GM12865 (cell line): Measurements from ENCODE around the gene EPDR1.
A peak's percentile ranks its signal among the peaks of the same experiment; 100 is the strongest.

Experiments used
- DNase-seq: peaks from one replicate; pipeline ENCODE4 v3.0.0; 2010; ENCODE audit warnings: low read depth
- H3K4me3 ChIP-seq: 2 replicates; pipeline ENCODE4 v1.5.1; 2011; ENCODE audit warnings: mild to moderate bottlenecking, low read depth, low read length, control low read depth
- TF ChIP-seq, protein P1 (sequence below): IDR thresholded peaks from 2 replicates; pipeline ENCODE4 v1.5.1; 2011; ENCODE audit warnings: low read length, control low read depth, low read depth, inconsistent platforms; ENCODE audit not compliant: insufficient read depth; ENCODE audit errors: missing control alignments

The EPDR1 gene

DNA sequence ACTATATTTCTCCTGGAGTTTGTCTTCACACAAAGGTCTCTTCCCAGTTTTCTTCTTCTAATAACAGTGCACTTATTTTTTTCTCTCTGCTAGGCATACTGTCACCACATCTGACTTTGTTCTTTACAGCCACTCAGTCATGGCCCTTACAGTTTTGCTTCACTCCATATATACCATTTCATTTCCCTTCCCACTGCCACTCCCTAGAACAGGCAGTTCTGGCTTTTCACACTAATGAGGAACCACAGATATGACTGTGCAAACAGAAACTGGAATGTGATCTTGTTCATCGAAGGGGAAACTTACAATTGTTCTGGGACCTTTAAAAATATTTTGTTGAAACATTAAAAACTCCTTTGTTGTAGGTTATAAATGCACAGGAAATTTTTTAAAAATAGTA lies 67.3 kb downstream of the EPDR1 start:
- DNase-seq, result peak; percentile 18
- TF ChIP-seq, protein P1, sequence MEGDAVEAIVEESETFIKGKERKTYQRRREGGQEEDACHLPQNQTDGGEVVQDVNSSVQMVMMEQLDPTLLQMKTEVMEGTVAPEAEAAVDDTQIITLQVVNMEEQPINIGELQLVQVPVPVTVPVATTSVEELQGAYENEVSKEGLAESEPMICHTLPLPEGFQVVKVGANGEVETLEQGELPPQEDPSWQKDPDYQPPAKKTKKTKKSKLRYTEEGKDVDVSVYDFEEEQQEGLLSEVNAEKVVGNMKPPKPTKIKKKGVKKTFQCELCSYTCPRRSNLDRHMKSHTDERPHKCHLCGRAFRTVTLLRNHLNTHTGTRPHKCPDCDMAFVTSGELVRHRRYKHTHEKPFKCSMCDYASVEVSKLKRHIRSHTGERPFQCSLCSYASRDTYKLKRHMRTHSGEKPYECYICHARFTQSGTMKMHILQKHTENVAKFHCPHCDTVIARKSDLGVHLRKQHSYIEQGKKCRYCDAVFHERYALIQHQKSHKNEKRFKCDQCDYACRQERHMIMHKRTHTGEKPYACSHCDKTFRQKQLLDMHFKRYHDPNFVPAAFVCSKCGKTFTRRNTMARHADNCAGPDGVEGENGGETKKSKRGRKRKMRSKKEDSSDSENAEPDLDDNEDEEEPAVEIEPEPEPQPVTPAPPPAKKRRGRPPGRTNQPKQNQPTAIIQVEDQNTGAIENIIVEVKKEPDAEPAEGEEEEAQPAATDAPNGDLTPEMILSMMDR, result no peak
- H3K4me3 ChIP-seq, result no peak overlapping the region

DNA sequence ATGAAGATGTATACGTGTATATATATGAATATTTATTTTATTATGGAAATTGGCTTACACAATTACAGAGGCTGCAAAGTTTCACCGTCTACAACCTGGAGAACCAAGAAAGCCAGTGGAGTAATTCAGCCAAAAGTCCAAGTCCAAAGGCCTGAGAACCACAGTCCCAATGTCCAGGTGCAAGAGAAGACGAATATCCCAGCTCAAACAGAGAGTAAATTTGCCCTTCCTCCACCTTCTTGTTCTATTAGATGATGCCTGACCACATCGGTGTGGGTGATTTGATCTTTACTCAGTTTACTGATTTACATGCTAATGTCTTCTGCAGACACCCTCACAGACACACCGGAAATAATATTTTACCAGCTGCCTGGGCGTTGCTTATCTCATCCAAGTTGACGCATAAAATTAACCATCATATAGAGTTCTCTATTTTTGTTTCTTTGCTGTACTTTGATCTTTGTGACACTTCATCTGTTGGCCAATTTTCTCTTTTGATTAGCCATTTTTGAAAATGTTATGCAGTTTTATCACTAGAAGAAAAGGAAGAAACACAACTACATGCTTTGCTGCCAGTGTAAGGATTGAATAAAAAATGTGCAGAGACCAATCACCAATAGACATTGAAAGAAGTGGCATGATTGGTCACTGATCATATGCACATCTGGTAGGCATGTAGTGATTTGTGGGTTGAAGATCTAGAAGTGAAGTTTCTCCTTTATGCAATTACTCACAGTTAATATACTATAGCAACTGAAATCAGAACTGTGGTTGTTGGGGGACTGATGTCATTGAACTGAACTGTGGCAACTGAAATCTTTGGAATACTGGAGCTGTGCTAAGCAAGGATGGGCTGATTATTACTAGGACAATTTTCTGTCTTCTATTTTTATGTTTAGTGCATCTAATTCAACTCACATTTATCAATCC lies 68.5 kb downstream of the EPDR1 start:
- H3K4me3 ChIP-seq, result no peak overlapping the region
- no peak for DNase-seq
- TF ChIP-seq, protein P1, result no peak

DNA sequence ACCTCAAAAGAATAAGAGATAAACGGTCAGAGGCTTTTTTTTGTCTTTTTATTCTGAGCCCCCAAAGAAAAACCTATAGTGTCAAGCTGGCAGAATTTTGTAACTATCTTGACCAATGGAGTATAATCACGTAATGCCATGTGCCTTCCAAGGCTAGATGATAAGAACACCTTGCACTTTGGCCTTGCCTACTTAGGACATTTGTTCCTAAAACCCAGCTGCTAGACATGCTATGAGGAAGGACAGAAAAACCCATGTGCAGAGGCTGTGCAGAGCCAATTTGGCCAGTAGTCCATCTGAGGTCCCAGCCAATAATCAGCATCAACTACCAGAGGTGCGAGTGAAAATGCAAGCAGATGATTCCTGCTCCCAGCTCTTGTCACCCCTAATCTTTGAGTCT lies 69.9 kb downstream of the EPDR1 start:
- TF ChIP-seq, protein P1, result no peak
- DNase-seq, result no peak
- no peak overlapping the region for H3K4me3 ChIP-seq

DNA sequence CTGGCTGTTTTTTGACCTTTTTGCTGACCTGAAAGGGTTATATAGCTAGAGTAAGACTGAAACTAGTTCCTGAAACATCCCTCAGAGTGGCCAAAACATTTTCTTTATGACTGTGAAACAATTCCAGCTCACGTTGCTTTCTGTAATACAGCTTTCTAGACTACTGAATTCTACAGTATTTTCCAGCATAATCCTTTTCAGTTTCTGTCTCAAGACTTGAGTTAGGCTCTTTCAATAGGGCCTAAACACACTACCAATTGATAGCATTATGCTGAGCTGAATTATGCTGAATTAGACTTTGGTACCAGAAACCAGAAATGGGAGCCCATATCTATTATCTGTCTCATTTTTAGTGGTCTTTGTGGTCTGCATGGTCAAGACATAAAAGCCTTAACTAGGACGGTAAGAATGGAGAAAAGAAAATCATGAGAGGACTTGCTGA lies 72.6 kb downstream of the EPDR1 start:
- DNase-seq, result peak; percentile 57
- TF ChIP-seq, protein P1, result no peak
- no peak overlapping the region for H3K4me3 ChIP-seq

DNA sequence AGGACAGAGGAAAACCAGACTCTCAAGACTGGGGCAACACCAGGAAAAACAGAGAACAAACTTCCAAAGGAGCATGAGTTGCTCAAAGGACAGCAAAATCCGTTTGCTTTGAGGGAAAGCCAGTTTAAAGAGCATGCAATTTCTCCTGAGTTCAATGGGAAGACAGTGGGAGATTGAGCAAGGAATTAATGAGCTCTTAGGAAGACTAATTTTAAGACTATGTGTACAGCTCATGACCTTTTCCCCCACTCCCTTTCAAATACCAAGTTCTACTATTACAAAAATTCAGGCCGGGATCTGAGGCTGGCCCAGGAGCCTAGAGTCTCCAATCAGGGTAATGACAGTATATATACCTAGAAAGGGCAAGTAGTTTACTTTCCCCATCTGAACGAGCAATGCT lies 79.2 kb downstream of the EPDR1 start:
- DNase-seq, result no peak
- TF ChIP-seq, protein P1, result no peak
- H3K4me3 ChIP-seq, result no peak overlapping the region

DNA sequence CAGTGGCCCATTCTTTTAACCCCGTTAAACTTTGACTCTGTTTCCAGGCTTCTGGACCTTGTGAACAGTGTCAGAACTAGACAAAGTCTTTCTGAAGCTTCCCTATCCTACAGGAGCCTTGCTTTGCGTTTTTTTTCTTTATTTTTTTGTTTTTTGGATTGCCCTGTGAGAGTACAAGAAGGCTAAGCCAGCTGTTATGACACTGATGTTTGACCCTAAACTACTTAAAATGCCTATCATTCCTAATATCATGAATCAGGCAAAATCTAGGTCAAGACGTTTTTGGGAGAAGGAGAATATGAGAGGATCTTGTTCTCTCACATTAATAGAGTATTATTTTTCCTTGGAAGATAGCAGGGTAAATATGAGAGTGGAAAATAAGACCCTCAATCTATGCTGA lies 79.8 kb downstream of the EPDR1 start:
- no peak overlapping the region for H3K4me3 ChIP-seq
- DNase-seq, result no peak
- TF ChIP-seq, protein P1, result no peak
